PC-3 (cell line): ENCODE results near the gene LRRC3C. TPM values are rescaled to one million over a fixed set of nuclear protein-coding genes. Genes with fewer than 3 reads are reported as not detected.
A peak's percentile ranks its signal among the peaks of the same experiment; 100 is the strongest.

Source experiments
- ATAC-seq: fragments of 200-7000 bp; cut with Tn5 transposase; 2 replicates; pipeline ENCODE4 v1.9.1; 2020; ENCODE audit warnings: mild to moderate bottlenecking, moderate library complexity
- BruUV-seq: library from RNA; stranded (reverse); fragments of 400-500 nt; replicated peaks from 2 replicates; lab custom pipeline; 2021; lab: Mats Ljungman, UMichigan
- CTCF ChIA-PET: fragments of 300-600 bp; sonication (Branson Sonifier 250); formaldehyde crosslinking; loops from one replicate; lab custom pipeline; 2022; ENCODE audit warnings: antibody characterized with exemption; lab: Charles Lee
- POLR2A ChIA-PET: fragments of 300-600 bp; sonication (Branson Sonifier 250); formaldehyde crosslinking; loops from one replicate; lab custom pipeline; 2022; ENCODE audit warnings: antibody characterized with exemption; ENCODE audit not compliant: unreplicated experiment; lab: Charles Lee
- DNase-seq: peaks from one replicate; pipeline ENCODE4 v3.0.0-alpha.2; 2015
- H2AFZ ChIP-seq: fragments of 300-600 bp; sonication (generic); 2 replicates; pipeline ENCODE4 v1.6.0; 2016; ENCODE audit warnings: antibody characterized with exemption, low read length
- H3F3A ChIP-seq: fragments of 300-600 bp; sonication (generic); one replicate; pipeline ENCODE4 v1.6.0; 2017; ENCODE audit warnings: antibody characterized with exemption, low read length, control low read depth, mild to moderate bottlenecking; ENCODE audit not compliant: unreplicated experiment
- H3K27ac ChIP-seq: fragments of 300-600 bp; sonication (generic); 2 replicates; pipeline ENCODE4 v1.5.1; 2016; ENCODE audit warnings: mild to moderate bottlenecking, low read length
- H3K27me3 ChIP-seq: fragments of 300-600 bp; sonication (generic); 2 replicates; pipeline ENCODE4 v1.6.1; 2016; ENCODE audit warnings: low read length, mixed read lengths
- H3K36me3 ChIP-seq: fragments of 300-600 bp; sonication (generic); 2 replicates; pipeline ENCODE4 v1.6.1; 2016; ENCODE audit warnings: low read depth, mixed run types, low read length, mixed read lengths
- H3K4me1 ChIP-seq: fragments of 300-600 bp; sonication (generic); 2 replicates; pipeline ENCODE4 v1.5.1; 2016; ENCODE audit warnings: low read length; ENCODE audit not compliant: insufficient read depth
- H3K4me2 ChIP-seq: fragments of 300-600 bp; sonication (generic); 2 replicates; pipeline ENCODE4 v1.6.0; 2016; ENCODE audit warnings: low read length
- H3K4me3 ChIP-seq: fragments of 300-600 bp; sonication (generic); 2 replicates; pipeline ENCODE4 v1.5.1; 2016; ENCODE audit warnings: mild to moderate bottlenecking, low read length, mixed read lengths
- H3K79me2 ChIP-seq: fragments of 300-600 bp; sonication (generic); 2 replicates; pipeline ENCODE4 v1.6.1; 2017; ENCODE audit warnings: low read length, mixed read lengths
- H3K9ac ChIP-seq: fragments of 300-600 bp; sonication (generic); 2 replicates; pipeline ENCODE4 v1.6.0; 2016; ENCODE audit warnings: mild to moderate bottlenecking, low read length
- H3K9me2 ChIP-seq: fragments of 300-600 bp; sonication (generic); replicated peaks from 2 replicates; pipeline ENCODE4 v1.6.1; 2016; ENCODE audit warnings: mixed run types, low read length, mixed read lengths
- H3K9me3 ChIP-seq: fragments of 300-600 bp; sonication (generic); 2 replicates; pipeline ENCODE4 v1.6.1; 2016; ENCODE audit warnings: low read length, mixed read lengths
- H4K20me1 ChIP-seq: fragments of 300-600 bp; sonication (generic); 2 replicates; pipeline ENCODE4 v1.6.1; 2016; ENCODE audit warnings: low read length, mixed read lengths
- EZH2 ChIP-seq: fragments of 300-600 bp; sonication (generic); IDR thresholded peaks from one replicate; pipeline ENCODE4 v1.6.1; 2017; ENCODE audit warnings: antibody characterized with exemption, mild to moderate bottlenecking, low read length; ENCODE audit not compliant: unreplicated experiment
- EZH2phosphoT487 ChIP-seq: fragments of 300-600 bp; sonication (generic); IDR thresholded peaks from 2 replicates; pipeline ENCODE4 v1.6.1; 2018; ENCODE audit warnings: mild to moderate bottlenecking, antibody characterized with exemption, low read length, borderline replicate concordance
- intact Hi-C: fragments of 100-400 bp; cut with micrococcal nuclease; formaldehyde crosslinking; loops from 2 replicates; pipeline ENCODE4 v1.9.0; 2023
- total RNA-seq: library from RNA; depleted of rRNA; stranded (reverse); fragments of >200 nt; gene quantifications from 2 replicates; pipeline ENCODE4 v1.2.3, GENCODE V29; 2014
- TF ChIP-seq, protein P1 (sequence below): fragments of 300-600 bp; sonication (generic); conservative IDR thresholded peaks from 2 replicates; pipeline ENCODE4 v1.5.1; 2017; ENCODE audit warnings: antibody characterized with exemption, low read depth, mild to moderate bottlenecking, low read length

Gene LRRC3C
- total RNA-seq, 1 experiment from 2014 or later, result not detected

DNA sequence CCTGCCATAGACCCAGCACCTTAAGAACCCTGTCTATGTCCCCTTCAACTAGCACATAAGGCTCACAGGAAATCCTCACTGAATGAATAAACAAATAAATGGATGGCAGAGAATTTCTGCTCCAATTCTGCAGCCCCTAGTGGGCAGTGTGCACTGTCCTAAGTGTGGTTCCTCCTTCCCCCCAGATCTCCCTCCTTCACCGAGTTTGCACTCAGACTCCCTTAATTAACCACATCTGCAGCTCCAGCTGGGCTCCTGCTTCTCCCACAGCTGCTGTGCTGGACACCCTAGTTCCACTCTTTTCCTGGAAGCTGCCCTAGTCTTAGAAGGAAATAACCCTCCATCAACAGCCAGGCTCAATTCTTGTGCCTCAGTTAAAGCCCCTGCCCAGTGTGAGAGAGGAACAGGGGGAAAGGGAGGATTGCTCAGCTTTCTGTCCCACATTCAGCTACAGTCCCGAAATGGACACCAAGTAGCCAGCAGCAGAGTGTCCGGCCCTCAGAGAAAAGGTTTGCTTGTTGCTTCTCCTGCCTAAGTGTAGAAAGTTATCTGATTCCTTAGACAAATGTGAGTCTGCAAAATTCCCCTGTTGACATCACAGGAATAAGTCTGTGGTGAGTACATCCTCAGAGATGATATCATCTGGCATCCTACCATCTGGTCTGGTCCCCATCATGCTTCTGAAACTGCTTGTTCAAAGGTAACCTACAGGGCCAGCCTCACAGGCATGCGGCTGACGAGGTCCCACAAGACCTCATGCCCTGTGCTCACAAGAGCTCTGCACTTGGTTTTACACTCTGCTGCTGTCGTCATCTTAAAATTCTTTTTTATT is 12.3 kb downstream of the LRRC3C start:
- no peak overlapping the region for H3K4me3 ChIP-seq
- DNase-seq (peak; percentile 24), ATAC-seq (peak; percentile 54)
- ChIA-PET CTCF (no interaction called here), POLR2A (no interaction called here)
- peaks cover 8% of the 10 kb centered on the region; the same call in 1 of the 2 replicates for H3K4me1 ChIP-seq
- no peak for TF ChIP-seq EZH2
- TF ChIP-seq, protein P1, sequence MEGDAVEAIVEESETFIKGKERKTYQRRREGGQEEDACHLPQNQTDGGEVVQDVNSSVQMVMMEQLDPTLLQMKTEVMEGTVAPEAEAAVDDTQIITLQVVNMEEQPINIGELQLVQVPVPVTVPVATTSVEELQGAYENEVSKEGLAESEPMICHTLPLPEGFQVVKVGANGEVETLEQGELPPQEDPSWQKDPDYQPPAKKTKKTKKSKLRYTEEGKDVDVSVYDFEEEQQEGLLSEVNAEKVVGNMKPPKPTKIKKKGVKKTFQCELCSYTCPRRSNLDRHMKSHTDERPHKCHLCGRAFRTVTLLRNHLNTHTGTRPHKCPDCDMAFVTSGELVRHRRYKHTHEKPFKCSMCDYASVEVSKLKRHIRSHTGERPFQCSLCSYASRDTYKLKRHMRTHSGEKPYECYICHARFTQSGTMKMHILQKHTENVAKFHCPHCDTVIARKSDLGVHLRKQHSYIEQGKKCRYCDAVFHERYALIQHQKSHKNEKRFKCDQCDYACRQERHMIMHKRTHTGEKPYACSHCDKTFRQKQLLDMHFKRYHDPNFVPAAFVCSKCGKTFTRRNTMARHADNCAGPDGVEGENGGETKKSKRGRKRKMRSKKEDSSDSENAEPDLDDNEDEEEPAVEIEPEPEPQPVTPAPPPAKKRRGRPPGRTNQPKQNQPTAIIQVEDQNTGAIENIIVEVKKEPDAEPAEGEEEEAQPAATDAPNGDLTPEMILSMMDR, result peak; percentile 52
- no TSS peak for BruUV-seq
- H3K9ac ChIP-seq, result no peak overlapping the region
- peak overlapping the region; percentile 28 for H3K4me2 ChIP-seq
- intact Hi-C loops, result no loop called here
- no peaks in the 10 kb centered on the region for H3K36me3 ChIP-seq
- H3F3A ChIP-seq, result no peaks in the 10 kb centered on the region
- H3K27me3 ChIP-seq, result no peaks in the 10 kb centered on the region
- no peaks in the 10 kb centered on the region for H3K9me3 ChIP-seq
- no peak overlapping the region for H3K27ac ChIP-seq
- H2AFZ ChIP-seq, result 0 out of 2 replicates have a peak overlapping the region, but pooled peaks have one; percentile 21
- no peaks in the 10 kb centered on the region for H3K79me2 ChIP-seq
- no peaks in the 10 kb centered on the region for H4K20me1 ChIP-seq
- H3K9me2 ChIP-seq, result no peaks in the 10 kb centered on the region

DNA sequence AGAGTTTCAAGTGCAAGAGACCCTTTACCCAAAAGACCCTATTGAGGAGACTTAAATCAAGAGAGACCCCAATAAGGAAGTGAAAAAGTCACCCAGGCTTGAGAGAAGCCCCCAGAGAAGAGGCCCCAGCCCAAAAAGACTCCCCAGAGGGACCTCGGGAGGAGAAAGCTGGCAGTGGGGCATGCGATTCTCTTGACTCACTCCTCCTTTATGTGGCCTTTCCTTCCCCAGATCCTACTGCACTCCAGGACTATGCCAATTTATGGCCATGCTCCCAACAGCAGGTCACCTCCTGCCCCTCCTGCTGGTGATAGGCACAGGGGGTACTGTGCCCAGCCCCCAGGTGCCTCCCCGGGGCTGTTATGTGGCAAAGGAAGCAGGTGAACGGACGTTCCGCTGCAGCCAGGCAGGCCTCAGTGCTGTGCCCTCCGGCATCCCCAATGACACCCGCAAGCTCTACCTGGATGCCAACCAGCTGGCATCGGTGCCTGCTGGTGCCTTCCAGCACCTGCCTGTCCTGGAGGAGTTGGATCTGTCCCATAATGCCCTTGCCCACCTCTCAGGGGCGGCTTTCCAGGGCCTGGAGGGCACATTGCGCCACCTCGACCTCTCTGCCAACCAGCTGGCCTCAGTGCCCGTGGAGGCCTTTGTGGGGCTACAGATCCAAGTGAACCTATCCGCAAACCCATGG is 16.3 kb downstream of the LRRC3C start:
- H2AFZ ChIP-seq, result no peak overlapping the region
- no peaks in the 10 kb centered on the region for H3F3A ChIP-seq
- no peak overlapping the region for H3K9ac ChIP-seq
- DNase-seq, result no peak
- no peaks in the 10 kb centered on the region for H4K20me1 ChIP-seq
- BruUV-seq, result no TSS peak
- H3K4me1 ChIP-seq, result 0 out of 2 replicates have a peak, but pooled peaks cover 8% of the 10 kb centered on the region
- H3K4me2 ChIP-seq, result no peak overlapping the region
- H3K4me3 ChIP-seq, result no peak overlapping the region
- no peaks in the 10 kb centered on the region for H3K9me2 ChIP-seq
- CTCF ChIA-PET, result no interaction called here
- TF ChIP-seq EZH2phosphoT487 (no peak), EZH2 (no peak)
- TF ChIP-seq, protein P1, result no peak
- H3K79me2 ChIP-seq, result no peaks in the 10 kb centered on the region
- no peak overlapping the region for H3K27ac ChIP-seq
- H3K36me3 ChIP-seq, result no peaks in the 10 kb centered on the region
- intact Hi-C loops, result no loop called here
- POLR2A ChIA-PET, result interaction anchor here (0.6 kb wide), 1 partner anchor 169 kb away, joined by 13 read pairs; no protein-coding TSS in a partner anchor
- no peaks in the 10 kb centered on the region for H3K9me3 ChIP-seq
- no peak for ATAC-seq
- H3K27me3 ChIP-seq, result no peaks in the 10 kb centered on the region
